GM19239 (cell line): Measurements from ENCODE around the gene MORC4.

Experiments
- DNase-seq: peaks from one replicate; pipeline ENCODE4 v3.0.0; 2011; ENCODE audit warnings: low spot score; ENCODE audit not compliant: insufficient read length
- FAIRE-seq: peaks from 2 replicates; lab custom pipeline; 2011; peaks lifted over from hg19 to GRCh38; lab: Jason Lieb, UNC

MORC4 gene

DNA sequence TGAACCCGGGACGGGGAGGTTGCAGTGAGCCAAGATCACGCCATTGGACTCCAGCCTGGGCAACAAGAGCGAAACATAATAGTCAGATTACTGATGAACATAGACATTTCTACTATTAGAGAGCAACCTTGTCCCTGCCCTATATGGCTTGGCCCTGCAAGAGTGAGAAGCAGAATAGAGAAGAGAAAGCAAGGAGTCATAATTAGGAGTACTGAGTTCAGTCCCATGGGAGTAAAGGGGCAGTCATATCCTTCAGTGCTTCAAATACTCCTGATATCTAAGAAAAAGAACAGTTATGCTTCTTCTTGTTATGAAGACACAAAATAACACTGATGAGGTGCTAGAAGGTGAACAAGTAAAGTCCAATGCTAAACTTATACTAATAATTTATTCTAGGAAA, 46.0 kb downstream of the MORC4 start:
- no peak for FAIRE-seq
- no peak for DNase-seq

- FAIRE-seq (no peak), DNase-seq (no peak)
Measured at GRCh38 chrX:106952988-106953387, 47.0 kb downstream of the MORC4 start.

DNA sequence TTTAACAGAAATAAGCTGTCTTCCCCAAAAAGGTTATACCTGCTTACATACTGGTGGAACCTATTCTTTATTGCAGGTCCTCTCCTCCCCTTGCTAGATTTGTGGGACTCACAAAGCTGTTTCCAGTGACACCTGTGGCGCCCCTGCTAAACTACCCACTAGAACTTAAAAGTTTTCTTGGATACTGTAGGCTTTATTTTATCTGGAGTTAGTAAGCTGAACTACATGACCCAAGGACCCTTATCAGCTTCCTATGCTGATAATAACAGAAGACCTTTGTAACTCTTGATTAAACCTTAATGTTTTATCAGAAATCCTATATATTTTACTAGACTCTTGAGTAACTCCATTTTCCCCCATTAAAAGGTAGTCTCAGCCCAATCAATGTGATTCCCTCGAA, 47.5 kb downstream of the MORC4 start:
- FAIRE-seq: no peak
- DNase-seq: no peak

DNA sequence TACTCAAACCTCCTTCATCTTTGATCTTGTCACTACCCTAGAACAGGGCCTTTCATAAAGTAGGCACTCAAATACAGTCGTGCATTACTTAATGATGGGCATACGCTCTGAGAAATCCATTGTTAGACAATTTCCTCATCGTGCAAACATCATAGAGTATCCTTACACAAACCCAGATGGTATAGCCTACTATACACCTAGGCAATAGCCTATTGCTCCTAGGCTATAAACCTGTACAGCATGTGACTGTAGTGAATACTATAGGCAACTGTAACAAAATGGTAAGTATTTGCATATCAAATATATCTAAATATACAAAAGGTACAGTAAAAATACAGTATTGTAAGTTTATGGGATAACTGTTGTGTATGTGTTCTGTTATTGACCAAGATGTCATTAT, 47.9 kb downstream of the MORC4 start:
- FAIRE-seq: no peak
- no peak for DNase-seq

DNA sequence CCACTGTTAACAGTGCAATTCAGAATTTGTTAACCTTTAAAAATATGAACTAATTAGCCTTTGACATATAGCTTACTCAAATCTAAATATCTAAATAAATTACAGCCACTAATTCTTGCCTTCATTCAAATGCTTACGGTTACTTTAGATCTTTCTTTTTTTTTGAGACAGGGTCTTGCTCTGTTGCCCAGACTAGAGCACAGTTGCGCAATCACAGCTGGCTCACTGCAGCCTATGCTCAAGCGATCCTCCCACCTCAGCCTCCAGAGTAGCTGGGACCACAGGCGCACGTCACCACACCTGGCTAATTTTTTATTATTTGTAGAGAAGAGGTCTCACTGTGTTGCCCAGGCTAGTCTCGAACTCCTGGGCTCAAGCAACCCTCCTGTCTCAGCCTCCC, 48.8 kb downstream of the MORC4 start:
- DNase-seq (no peak), FAIRE-seq (no peak)

DNA sequence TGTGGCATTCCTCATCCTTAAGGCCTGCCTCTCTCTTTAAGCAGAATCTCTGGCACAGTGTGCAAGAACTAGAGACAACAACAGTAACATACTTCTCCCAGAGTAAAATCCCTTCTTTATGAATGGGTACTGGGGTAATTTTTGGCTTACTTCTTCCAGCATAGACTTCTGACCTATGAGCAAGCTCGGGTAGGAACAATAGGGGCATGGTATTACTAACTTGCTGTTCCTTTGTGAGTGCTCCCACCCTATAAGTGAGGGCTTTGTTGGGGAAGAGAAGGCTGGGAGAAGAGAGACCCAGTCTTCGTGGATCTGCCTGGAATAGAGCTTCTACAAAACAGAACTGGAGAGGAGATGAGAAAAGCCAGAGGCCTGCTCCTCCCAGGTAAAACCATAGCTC, 49.6 kb downstream of the MORC4 start:
- DNase-seq (no peak), FAIRE-seq (no peak)

DNA sequence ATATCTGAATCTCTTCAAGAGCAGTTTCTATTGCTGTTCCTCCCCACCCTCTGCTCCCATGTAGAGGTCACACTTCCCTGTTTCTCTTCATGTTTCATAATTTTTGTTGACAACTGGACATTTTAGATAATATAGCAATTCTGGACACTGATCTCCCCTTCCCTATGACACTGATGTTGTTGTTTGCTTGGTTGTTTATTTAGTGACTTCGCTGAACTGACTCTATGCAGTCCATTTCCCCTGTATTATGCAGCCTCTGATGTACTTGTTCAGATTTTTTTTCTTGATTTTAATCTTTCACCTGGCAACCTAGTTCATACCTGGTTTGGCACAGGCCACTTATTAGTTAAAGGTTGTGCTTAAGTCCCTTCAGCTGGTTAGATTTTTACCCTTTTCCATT, 50.6 kb downstream of the MORC4 start:
- FAIRE-seq (no peak), DNase-seq (no peak)

DNA sequence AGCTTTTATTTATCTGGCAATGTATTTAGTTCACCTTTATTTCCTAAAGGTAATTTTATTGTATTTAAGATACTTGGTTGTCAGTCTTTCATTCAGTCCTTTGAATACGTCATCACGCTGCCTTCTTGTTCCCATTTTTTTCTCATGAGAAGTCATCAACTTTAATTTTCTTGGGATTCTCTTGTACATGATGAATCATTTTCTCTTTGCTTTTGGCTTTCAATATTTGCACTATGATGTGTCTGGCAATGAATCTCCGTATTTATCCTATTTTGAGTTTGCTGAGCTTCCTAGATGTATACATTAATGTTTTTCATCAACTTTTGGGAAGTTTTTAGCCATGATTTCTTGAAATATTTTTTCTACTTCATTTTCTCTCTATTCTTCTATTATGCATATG, 51.4 kb downstream of the MORC4 start:
- no peak for FAIRE-seq
- DNase-seq: no peak

GRCh38 chrX:106946464-106946863, 53.5 kb downstream of the MORC4 start:
- no peak for FAIRE-seq
- DNase-seq: no peak

DNA sequence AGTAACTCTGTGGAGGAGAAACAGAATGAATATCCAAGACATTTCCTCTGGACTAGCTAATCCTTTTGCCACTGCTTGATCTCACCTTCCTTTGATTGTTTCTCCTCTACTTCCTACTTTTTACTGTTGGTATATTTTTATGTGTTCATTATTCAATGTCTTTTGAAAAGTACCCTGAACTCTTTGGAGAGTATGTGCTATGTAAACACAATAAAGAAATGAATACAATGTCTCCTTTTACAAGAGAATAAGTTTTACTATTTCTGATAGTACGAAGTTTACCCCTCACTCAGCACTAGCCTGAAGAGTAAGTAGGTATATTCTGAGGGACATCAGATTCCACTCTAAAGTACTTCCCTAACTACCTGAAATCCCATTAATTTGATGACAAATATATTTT, 59.9 kb downstream of the MORC4 start:
- no peak for FAIRE-seq

DNA sequence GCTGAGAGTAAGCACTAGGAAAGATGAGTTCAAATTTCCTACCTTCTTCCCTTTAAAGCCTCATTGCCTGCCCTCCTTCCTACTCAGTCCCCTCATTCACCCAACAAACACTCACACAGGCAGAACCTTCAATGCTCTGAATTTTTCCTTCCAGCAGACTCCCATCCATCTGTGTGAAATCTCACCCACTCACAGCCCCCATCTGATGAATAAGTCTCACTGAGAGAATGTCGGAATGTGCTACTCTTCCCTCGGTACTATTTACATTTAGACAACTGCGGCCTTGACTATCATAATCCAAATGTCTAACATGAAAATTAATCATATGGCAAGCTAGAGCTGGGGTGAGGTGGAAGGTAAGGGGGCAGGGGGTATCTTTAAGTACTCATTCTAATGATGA, 60.4 kb downstream of the MORC4 start:
- FAIRE-seq (no peak), DNase-seq (no peak)

More for the DNA sequence above, 59.9 kb downstream of the MORC4 start:
- no peak for DNase-seq

- FAIRE-seq (no peak), DNase-seq (no peak)
Measured at GRCh38 chrX:106936246-106936645, 63.8 kb downstream of the MORC4 start.

DNA sequence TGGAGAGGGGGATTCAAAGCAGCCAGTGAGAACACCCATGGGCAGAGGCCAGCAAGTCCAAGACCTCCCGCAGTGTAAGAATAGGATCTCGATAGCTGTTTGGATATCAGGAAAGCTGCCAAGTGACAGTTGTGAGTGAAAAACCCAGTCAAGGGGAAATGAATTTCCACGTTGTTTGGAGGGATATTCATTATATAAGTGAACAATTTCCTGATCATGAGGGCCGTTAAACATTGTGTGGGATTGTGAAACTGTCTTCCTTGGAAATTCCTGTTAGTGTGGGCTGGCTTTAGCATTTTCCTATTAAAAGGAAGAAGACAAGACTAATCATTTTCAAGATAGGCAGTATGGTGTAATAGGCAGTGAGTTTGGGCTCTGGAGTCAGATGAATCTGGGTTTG, 64.8 kb downstream of the MORC4 start:
- DNase-seq: no peak
- no peak for FAIRE-seq

DNA sequence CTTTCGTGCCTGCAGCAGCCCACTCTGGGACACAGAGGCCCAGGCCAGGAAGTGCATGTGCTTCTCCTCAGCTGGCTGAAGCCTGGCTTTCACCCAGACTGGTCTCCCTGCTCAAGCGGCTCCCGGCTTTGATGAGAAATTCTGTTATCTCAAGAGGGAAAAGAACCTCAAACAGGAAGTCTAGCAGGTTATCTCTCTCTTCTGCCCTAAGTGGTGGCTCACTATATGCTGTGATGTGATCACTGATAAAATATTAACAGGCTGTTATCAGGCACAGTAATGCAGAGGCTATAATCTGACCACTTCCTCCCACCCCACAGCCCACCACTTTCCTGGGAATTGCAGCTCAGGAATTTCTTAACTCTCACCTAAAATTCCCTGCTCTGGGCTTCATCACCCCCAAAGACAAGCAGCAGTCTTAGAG, 66.5 kb downstream of the MORC4 start:
- FAIRE-seq (no peak), DNase-seq (no peak)

- FAIRE-seq (no peak), DNase-seq (no peak)
Measured at GRCh38 chrX:106932960-106933537, 67.0 kb downstream of the MORC4 start.

GRCh38 chrX:106932492-106932923, 67.5 kb downstream of the MORC4 start:
- no peak for DNase-seq
- no peak for FAIRE-seq

- FAIRE-seq (no peak), DNase-seq (no peak)
Measured at GRCh38 chrX:106931831-106932491, 68.1 kb downstream of the MORC4 start.

GRCh38 chrX:106928227-106928626, 71.8 kb downstream of the MORC4 start:
- DNase-seq: no peak

DNA sequence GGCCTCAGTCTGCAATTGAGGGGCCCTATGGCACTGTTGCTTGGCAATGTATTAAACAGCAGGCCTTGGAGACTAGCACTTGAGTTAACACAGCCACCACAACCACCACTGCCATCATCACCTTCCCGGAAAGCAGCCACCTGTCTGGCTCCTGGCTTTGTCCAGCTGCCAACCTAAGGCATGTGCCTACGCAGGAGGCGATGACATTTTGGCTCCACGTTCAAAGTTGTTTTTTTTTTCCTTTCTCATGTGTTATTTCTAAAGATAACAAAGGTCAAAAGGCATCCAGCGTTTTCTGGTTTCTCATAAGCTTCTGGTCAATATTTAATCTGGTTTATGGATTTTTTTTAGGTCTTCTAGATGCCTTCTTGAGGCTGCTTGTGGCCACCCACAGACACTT, 72.3 kb downstream of the MORC4 start:
- no peak for FAIRE-seq
- DNase-seq: no peak

More at GRCh38 chrX:106928227-106928626, 71.8 kb downstream of the MORC4 start:
- no peak for FAIRE-seq

- FAIRE-seq (no peak), DNase-seq (no peak)
Measured at GRCh38 chrX:106927023-106927422, 73.0 kb downstream of the MORC4 start.

- no peak for DNase-seq
- FAIRE-seq: no peak
Measured at GRCh38 chrX:106921637-106922036, 78.4 kb downstream of the MORC4 start.

GRCh38 chrX:106919932-106920452, 80.0 kb downstream of the MORC4 start, which contains the start of gene CLDN2:
Gene CLDN2, plus strand, starts transcription at chrX:106920402. Its CDS starts 7,827 bp downstream, at chrX:106928229.
- DNase-seq (no peak), FAIRE-seq (no peak)
